Measurements from ENCODE around the gene TULP3. TPM values are rescaled to one million over a fixed set of nuclear protein-coding genes. Genes with fewer than 3 reads are reported as not detected.

The TULP3 gene
- total and polyA plus RNA-seq, 2 donors (not counting 3 experiments of a cell fraction or from before 2014, with no cell fraction given): 30.8 to 31.0 TPM

GRCh38 chr12:2941524-2941923, 50.8 kb downstream of the TULP3 start:
- no peak overlapping the region for H3K4me3 ChIP-seq (replicated peaks in 1 of 3; ENCODE audit: insufficient read depth in 1 of 3, low read depth in 1 of 3, low read length in 3 of 3)
- POLR2A ChIA-PET: no interaction called here
- H3K9ac ChIP-seq (replicated peaks; ENCODE audit: extremely low read depth, insufficient read depth, low read length): no peak overlapping the region
- H3K4me1 ChIP-seq (ENCODE audit: control insufficient read depth, extremely low read depth, insufficient read depth, low read length): peaks cover 3% of the 10 kb centered on the region
- dilution Hi-C loops (cut with MboI; ENCODE audit: extremely low pct_ligation_motif_present, low sequenced_read_pairs) (no loop called here), intact Hi-C loops (cut with micrococcal nuclease) (loop anchor here (5.0 kb wide), 1 partner anchor 91 kb away; no protein-coding TSS in a partner anchor)
- DNase-seq (ENCODE audit: low read depth, low spot score) (no peak), FAIRE-seq (peak; percentile 21)
- H2AFZ ChIP-seq (ENCODE audit: low read depth, low read length): no peak overlapping the region
- no peaks in the 10 kb centered on the region for H3K9me1 ChIP-seq (replicated peaks; ENCODE audit: control insufficient read depth, extremely low read depth, insufficient read depth, low read length)
- no peaks in the 10 kb centered on the region for H3K79me2 ChIP-seq (ENCODE audit: control insufficient read depth, insufficient read depth, low read length)
- no peaks in the 10 kb centered on the region for H3K27me3 ChIP-seq (ENCODE audit: control insufficient read depth in 2 of 2, insufficient read depth in 2 of 2, low read length in 2 of 2)
- no peak for TF ChIP-seq POLR2AphosphoS5 (IDR thresholded peaks at IDR 0.05; ENCODE audit: insufficient read depth, low read depth, low read length)
- CTCF ChIA-PET: interaction anchor here (1.0 to 1.5 kb wide), 2 partner anchors 31 to 96 kb away, joined by 3 read pairs; no protein-coding TSS in a partner anchor
- no peaks in the 10 kb centered on the region for H4K20me1 ChIP-seq (replicated peaks; ENCODE audit: control insufficient read depth, extremely low read depth, insufficient read depth, low read length)
- H3K9me3 ChIP-seq (replicated peaks; ENCODE audit: control insufficient read depth, insufficient read depth, low read length): no peaks in the 10 kb centered on the region
- BruUV-seq (replicated peaks): no TSS peak
- H3K4me2 ChIP-seq (ENCODE audit: insufficient read depth, low read length): no peak overlapping the region
- peaks cover 5 to 18% of the 10 kb centered on the region in 2 experiments for H3K36me3 ChIP-seq (ENCODE audit: control insufficient read depth in 2 of 2, extremely low read depth in 1 of 2, insufficient read depth in 2 of 2, low read length in 2 of 2)
- H3K27ac ChIP-seq (ENCODE audit: insufficient read depth, low read depth, low read length): no peak overlapping the region

GRCh38 chr12:2944401-2945047, 53.8 kb downstream of the TULP3 start:
- no peaks in the 10 kb centered on the region for H3K9me1 ChIP-seq (replicated peaks; ENCODE audit: control insufficient read depth, extremely low read depth, insufficient read depth, low read length)
- POLR2A ChIA-PET: no interaction called here
- FAIRE-seq: peak; percentile 79
- no peaks in the 10 kb centered on the region for H3K79me2 ChIP-seq (ENCODE audit: control insufficient read depth, insufficient read depth, low read length)
- intact Hi-C loops (cut with micrococcal nuclease): loop anchor here (1.0 to 5.0 kb wide), 3 partner anchors 60 to 91 kb away; no protein-coding TSS in a partner anchor
- dilution Hi-C loops (cut with MboI; ENCODE audit: extremely low pct_ligation_motif_present, low sequenced_read_pairs): no loop called here
- DNase-seq (ENCODE audit: low read depth, low spot score): peak; percentile 51
- CTCF ChIA-PET: interaction anchor here (0.7 to 4.1 kb wide), 25 partner anchors 9 to 204 kb away, joined by 3 to 45 read pairs (median 5); partner anchors contain the start of genes FOXM1, ITFG2, RHNO1 and TULP3
- H3K4me1 ChIP-seq (ENCODE audit: control insufficient read depth, extremely low read depth, insufficient read depth, low read length): peaks cover 3% of the 10 kb centered on the region
- H3K9ac ChIP-seq (replicated peaks; ENCODE audit: extremely low read depth, insufficient read depth, low read length): no peak overlapping the region
- H3K9me3 ChIP-seq (replicated peaks; ENCODE audit: control insufficient read depth, insufficient read depth, low read length): no peaks in the 10 kb centered on the region
- no peaks in the 10 kb centered on the region for H4K20me1 ChIP-seq (replicated peaks; ENCODE audit: control insufficient read depth, extremely low read depth, insufficient read depth, low read length)
- H2AFZ ChIP-seq (ENCODE audit: low read depth, low read length): peak overlapping the region; percentile 54
- TF ChIP-seq CTCF (IDR thresholded peaks at IDR 0.05; ENCODE audit: extremely low read depth in 1 of 2, insufficient read depth in 1 of 2, low read depth in 1 of 2, low read length in 2 of 2) (peak; percentile 67 to 84), MAX (IDR thresholded peaks at IDR 0.05; ENCODE audit: insufficient read depth, insufficient read length) (no peak)
- H3K36me3 ChIP-seq (ENCODE audit: control insufficient read depth in 2 of 2, extremely low read depth in 1 of 2, insufficient read depth in 2 of 2, low read length in 2 of 2): peaks cover 3 to 9% of the 10 kb centered on the region in 2 experiments
- peak overlapping the region; percentile 24 for H3K4me2 ChIP-seq (ENCODE audit: insufficient read depth, low read length)
- peak overlapping the region in 1 of 3 experiments; percentile 25 for H3K4me3 ChIP-seq (replicated peaks in 1 of 3; ENCODE audit: insufficient read depth in 1 of 3, low read depth in 1 of 3, low read length in 3 of 3)
- BruUV-seq (replicated peaks): no TSS peak
- H3K27ac ChIP-seq (ENCODE audit: insufficient read depth, low read depth, low read length): no peak overlapping the region
- no peaks in the 10 kb centered on the region for H3K27me3 ChIP-seq (ENCODE audit: control insufficient read depth in 2 of 2, insufficient read depth in 2 of 2, low read length in 2 of 2)

All from endothelial cell of umbilical vein (primary cell).